Nephron (organoid): ENCODE results near the gene LCN15.
A peak's percentile ranks its signal among the peaks of the same experiment; 100 is the strongest.
"Not testable (repeated sequence)": the region's sequence is repeated elsewhere in the genome, so short reads cannot be mapped to it uniquely, and the experiment has no call there.

Experiments
- H3K27ac Mint-ChIP-seq, 3 experiments: 2 replicates each; pipeline ENCODE4 v1.8.0; 2020; ENCODE audit warnings: mixed read lengths in 3 of 3, mild to moderate bottlenecking in 2 of 3, moderate library complexity in 1 of 3
- H3K27me3 Mint-ChIP-seq: 2 replicates; pipeline ENCODE4 v1.8.0; 2021; ENCODE audit warnings: low read depth, mild to moderate bottlenecking, moderate library complexity, mixed read lengths
- H3K36me3 Mint-ChIP-seq: 2 replicates; pipeline ENCODE4 v1.8.0; 2020; ENCODE audit warnings: low read depth, mixed read lengths
- H3K4me1 Mint-ChIP-seq: 2 replicates; pipeline ENCODE4 v1.8.0; 2020; ENCODE audit warnings: mixed read lengths
- H3K4me3 Mint-ChIP-seq, 3 experiments: 2 replicates each; pipeline ENCODE4 v1.8.0; 2020; ENCODE audit warnings: mild to moderate bottlenecking in 3 of 3, mixed read lengths in 3 of 3, moderate library complexity in 2 of 3
- H3K9me3 Mint-ChIP-seq: 2 replicates; pipeline ENCODE4 v1.8.0; 2020; ENCODE audit warnings: mixed read lengths
- TF ChIP-seq, protein P1 (sequence below), 3 experiments: fragments of 200-600 bp; sonication (generic); IDR thresholded peaks; one replicate each; pipeline ENCODE4 v1.5.0; 2021; ENCODE audit warnings: antibody characterized with exemption in 3 of 3; ENCODE audit not compliant: unreplicated experiment in 3 of 3

LCN15 gene

GRCh38 chr9:136799854-136800657 lies 35.7 kb upstream of the LCN15 start:
- Mint-ChIP-seq H3K9me3 (no peaks in the 10 kb centered on the region), H3K36me3 (peaks cover 4% of the 10 kb centered on the region), H3K27me3 (peaks cover 26% of the 10 kb centered on the region), H3K4me1 (peaks cover 30% of the 10 kb centered on the region), H3K27ac (peak overlapping the region; percentile 64 to 89 (median 77)), H3K4me3 (peak overlapping the region; percentile 87 to 89 (median 88))
- TF ChIP-seq, protein P1, sequence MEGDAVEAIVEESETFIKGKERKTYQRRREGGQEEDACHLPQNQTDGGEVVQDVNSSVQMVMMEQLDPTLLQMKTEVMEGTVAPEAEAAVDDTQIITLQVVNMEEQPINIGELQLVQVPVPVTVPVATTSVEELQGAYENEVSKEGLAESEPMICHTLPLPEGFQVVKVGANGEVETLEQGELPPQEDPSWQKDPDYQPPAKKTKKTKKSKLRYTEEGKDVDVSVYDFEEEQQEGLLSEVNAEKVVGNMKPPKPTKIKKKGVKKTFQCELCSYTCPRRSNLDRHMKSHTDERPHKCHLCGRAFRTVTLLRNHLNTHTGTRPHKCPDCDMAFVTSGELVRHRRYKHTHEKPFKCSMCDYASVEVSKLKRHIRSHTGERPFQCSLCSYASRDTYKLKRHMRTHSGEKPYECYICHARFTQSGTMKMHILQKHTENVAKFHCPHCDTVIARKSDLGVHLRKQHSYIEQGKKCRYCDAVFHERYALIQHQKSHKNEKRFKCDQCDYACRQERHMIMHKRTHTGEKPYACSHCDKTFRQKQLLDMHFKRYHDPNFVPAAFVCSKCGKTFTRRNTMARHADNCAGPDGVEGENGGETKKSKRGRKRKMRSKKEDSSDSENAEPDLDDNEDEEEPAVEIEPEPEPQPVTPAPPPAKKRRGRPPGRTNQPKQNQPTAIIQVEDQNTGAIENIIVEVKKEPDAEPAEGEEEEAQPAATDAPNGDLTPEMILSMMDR (IDR thresholded peaks at IDR 0.05; ENCODE audit: unreplicated experiment in 3 of 3), result no peak

DNA sequence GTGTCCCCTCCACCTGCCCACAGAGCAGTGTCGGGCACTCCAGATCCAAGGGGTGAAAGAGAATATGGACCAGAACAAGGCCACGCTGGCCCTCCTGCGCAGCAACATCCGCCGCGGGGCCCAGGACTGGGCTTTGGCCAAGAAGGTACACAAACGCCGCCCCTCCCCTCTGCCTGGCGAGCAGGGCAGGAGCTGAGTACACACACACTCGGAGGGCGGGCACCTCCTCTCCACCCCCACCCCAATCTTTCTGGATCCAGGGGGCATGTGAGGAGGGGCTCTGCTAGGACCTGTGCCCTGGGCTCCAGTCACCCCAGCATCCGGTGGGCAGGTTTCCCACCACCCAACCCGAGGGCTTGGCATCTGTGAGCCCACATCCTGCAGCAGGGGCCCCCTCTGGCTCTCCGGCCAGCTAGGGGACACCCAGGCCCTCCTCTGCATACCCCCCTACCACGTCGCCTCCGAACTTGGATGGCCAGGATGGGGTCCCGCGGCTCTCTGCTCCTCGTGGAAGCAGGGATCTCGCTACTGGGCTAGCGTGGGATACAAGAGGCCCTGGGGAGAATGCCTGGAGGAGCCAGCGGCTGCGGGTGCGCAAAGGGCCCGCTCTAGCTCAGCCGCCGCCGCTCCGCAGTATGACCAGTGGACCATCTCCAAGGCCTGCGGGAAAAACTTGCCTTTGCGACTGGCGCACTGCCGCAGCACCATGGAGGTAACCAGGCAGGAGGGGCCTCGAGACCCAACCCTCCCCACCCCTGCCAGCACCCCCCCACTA lies 34.9 kb upstream of the LCN15 start:
- peaks cover 26% of the 10 kb centered on the region for H3K27me3 Mint-ChIP-seq
- H3K27ac Mint-ChIP-seq, result no peak overlapping the region
- H3K9me3 Mint-ChIP-seq, result no peaks in the 10 kb centered on the region
- H3K4me3 Mint-ChIP-seq, result peak overlapping the region; percentile 4 to 29 (median 6)
- peaks cover 33% of the 10 kb centered on the region for H3K4me1 Mint-ChIP-seq
- TF ChIP-seq, protein P1 (IDR thresholded peaks at IDR 0.05; ENCODE audit: unreplicated experiment in 3 of 3), result no peak
- H3K36me3 Mint-ChIP-seq, result peaks cover 4% of the 10 kb centered on the region

DNA sequence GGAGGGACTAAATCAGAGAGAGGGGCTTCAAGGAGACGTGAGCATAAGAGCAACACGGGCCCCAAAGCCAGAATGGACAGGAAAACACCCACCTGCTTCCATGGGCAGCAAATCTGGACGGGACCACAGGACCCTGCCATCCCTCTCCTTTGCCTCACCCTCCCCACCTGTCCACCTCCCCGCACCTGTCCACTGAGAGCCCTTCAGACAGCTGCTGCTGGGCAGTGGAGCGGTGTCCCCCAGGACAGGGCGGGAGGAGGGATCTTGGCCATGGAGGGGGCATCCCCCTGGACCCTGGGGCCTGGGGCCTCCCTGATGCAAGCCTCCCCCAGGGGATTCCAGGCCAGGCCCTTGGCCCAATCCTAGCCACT lies 34.4 kb upstream of the LCN15 start:
- Mint-ChIP-seq H3K27me3 (peaks cover 26% of the 10 kb centered on the region), H3K4me1 (peaks cover 33% of the 10 kb centered on the region), H3K4me3 (no peak overlapping the region), H3K36me3 (peaks cover under 1% of the 10 kb centered on the region), H3K9me3 (no peaks in the 10 kb centered on the region), H3K27ac (no peak overlapping the region)
- TF ChIP-seq, protein P1 (IDR thresholded peaks at IDR 0.05; ENCODE audit: unreplicated experiment in 3 of 3), result no peak

GRCh38 chr9:136796775-136797347 lies 32.5 kb upstream of the LCN15 start:
- peak overlapping the region; percentile 98 to 100 (median 100) for H3K27ac Mint-ChIP-seq
- peaks cover 33% of the 10 kb centered on the region for H3K4me1 Mint-ChIP-seq
- peak overlapping the region; percentile 63 to 80 (median 75) for H3K4me3 Mint-ChIP-seq
- not testable (repeated sequence) for H3K9me3 Mint-ChIP-seq, H3K36me3 Mint-ChIP-seq
- peaks cover 18% of the 10 kb centered on the region for H3K27me3 Mint-ChIP-seq

DNA sequence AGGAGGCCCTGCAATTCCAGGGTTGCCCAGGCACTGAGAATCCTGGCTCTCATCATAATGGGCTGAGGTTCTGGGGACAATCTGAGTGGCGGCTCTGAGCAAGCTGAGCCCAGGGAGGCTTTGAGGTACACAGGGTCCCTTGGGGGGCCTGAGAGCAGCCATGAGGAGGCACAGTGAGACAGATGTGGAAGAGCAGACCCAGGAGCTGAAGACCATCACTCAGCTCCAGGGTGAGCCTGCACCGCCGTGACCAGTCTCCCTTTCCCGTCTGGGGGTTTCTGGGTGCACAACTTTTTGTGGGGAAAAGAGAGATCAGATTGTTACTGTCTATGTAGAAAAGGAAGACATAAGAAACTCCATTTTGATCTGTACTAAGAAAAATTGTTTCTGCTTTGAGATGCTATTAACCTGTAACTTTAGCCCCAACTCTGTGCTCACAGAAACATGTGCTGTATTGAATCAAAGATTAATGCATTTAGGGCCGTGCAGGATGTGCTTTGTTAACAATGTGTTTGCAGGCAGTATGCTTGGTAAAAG lies 32.0 kb upstream of the LCN15 start, which contains the start of gene CCDC183:
Gene CCDC183, plus strand, starts transcription at position 101 of the 537 bp plus-strand sequence. Its CDS starts 60 bp downstream, at position 161.
- TF ChIP-seq, protein P1 (IDR thresholded peaks at IDR 0.05; ENCODE audit: unreplicated experiment in 3 of 3), result no peak
- Mint-ChIP-seq H3K4me1 (peaks cover 33% of the 10 kb centered on the region), H3K27ac (peak within 1 kb of the TSS; percentile 98 to 100 (median 100)), H3K9me3 (no peaks in the 10 kb centered on the region), H3K4me3 (peak within 1 kb of the TSS; percentile 63 to 80 (median 75)), H3K27me3 (peaks cover 14% of the 10 kb centered on the region), H3K36me3 (peaks cover 5% of the 10 kb centered on the region)

DNA sequence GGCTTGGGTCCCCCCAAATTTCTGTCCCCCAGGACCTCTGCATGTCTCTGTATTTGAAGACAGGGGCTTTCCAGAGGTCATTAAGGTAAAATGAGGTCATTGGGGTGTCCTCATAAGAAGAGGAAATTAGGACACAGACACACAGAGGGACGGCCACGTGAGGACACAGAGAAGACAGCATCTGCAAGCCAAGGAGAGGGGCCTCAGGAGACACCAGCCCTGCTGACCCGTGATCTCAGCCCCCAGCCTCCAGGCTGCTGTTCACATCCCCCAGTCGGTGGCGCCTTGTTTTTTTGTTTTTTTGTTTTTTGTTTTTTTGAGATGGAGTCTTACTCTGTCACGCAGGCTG lies 30.7 kb upstream of the LCN15 start:
- peaks cover under 1% of the 10 kb centered on the region for H3K27me3 Mint-ChIP-seq
- TF ChIP-seq, protein P1 (IDR thresholded peaks at IDR 0.05; ENCODE audit: unreplicated experiment in 3 of 3), result no peak
- no peak overlapping the region for H3K4me3 Mint-ChIP-seq
- H3K9me3 Mint-ChIP-seq, result no peaks in the 10 kb centered on the region
- peaks cover 31% of the 10 kb centered on the region for H3K4me1 Mint-ChIP-seq
- peaks cover 5% of the 10 kb centered on the region for H3K36me3 Mint-ChIP-seq
- peak overlapping the region; percentile 60 to 69 (median 66) for H3K27ac Mint-ChIP-seq
